HT1080 (cell line): ENCODE data around the gene CDCA3. TPM values are rescaled to one million over a fixed set of nuclear protein-coding genes. Genes with fewer than 3 reads are reported as not detected.
A peak's percentile ranks its signal among the peaks of the same experiment; 100 is the strongest.

Experiments
- DNase-seq: peaks from one replicate; pipeline ENCODE4 v3.0.0-alpha.2; 2015; ENCODE audit warnings: low read depth
- total RNA-seq: library from RNA; depleted of rRNA; stranded (reverse); fragments of >200 nt; shearing (Covaris generic); gene quantifications from 2 replicates; pipeline ENCODE4 v1.2.3, GENCODE V29; 2014

CDCA3 gene
- total RNA-seq, 1 experiment from 2014 or later: 190 TPM

- no peak for DNase-seq
Measured at GRCh38 chr12:6853626-6854025, 2.5 kb upstream of the CDCA3 start.

- DNase-seq: peak; percentile 71
Measured at GRCh38 chr12:6852651-6853354, 1.7 kb upstream of the CDCA3 start.

- peak; percentile 100 for DNase-seq
Measured at GRCh38 chr12:6851921-6852650, 1.0 kb upstream of the CDCA3 start, which contains the start of gene USP5. Gene USP5, plus strand, starts transcription at chr12:6852150. Its CDS starts 30 bp downstream, at chr12:6852180.

- no peak for DNase-seq
Measured at GRCh38 chr12:6850796-6851152, 312 bp downstream of the CDCA3 start.

GRCh38 chr12:6849976-6850560, 1.0 kb downstream of the CDCA3 start:
- DNase-seq: no peak

- DNase-seq: no peak
Measured at GRCh38 chr12:6849427-6849826, 1.7 kb downstream of the CDCA3 start.

GRCh38 chr12:6847676-6848075, 3.4 kb downstream of the CDCA3 start:
- no peak for DNase-seq

GRCh38 chr12:6846316-6846869, 4.7 kb downstream of the CDCA3 start:
- no peak for DNase-seq

- no peak for DNase-seq
Measured at GRCh38 chr12:6845395-6845794, 5.7 kb downstream of the CDCA3 start.

GRCh38 chr12:6843118-6843902, 7.8 kb downstream of the CDCA3 start:
- no peak for DNase-seq

- no peak for DNase-seq
Measured at GRCh38 chr12:6842075-6842474, 9.0 kb downstream of the CDCA3 start.

GRCh38 chr12:6840761-6841515, 10.1 kb downstream of the CDCA3 start, which contains the start of gene GNB3:
Gene GNB3, plus strand, starts transcription at chr12:6840925. Its CDS starts 363 bp downstream, at chr12:6841288.
- no peak for DNase-seq

GRCh38 chr12:6840330-6840729, 10.8 kb downstream of the CDCA3 start:
- DNase-seq: no peak

- no peak for DNase-seq
Measured at GRCh38 chr12:6839482-6840201, 11.4 kb downstream of the CDCA3 start.

- no peak for DNase-seq
Measured at GRCh38 chr12:6838854-6839253, 12.2 kb downstream of the CDCA3 start.

- no peak for DNase-seq
Measured at GRCh38 chr12:6837370-6838060, 13.6 kb downstream of the CDCA3 start.

GRCh38 chr12:6836851-6837250, 14.2 kb downstream of the CDCA3 start:
- DNase-seq: no peak

GRCh38 chr12:6834873-6835272, 16.2 kb downstream of the CDCA3 start:
- no peak for DNase-seq

- no peak for DNase-seq
Measured at GRCh38 chr12:6834254-6834653, 16.8 kb downstream of the CDCA3 start.
